ENCODE data around the gene PHF1.
"Not testable (repeated sequence)": the region's sequence is repeated elsewhere in the genome, so short reads cannot be mapped to it uniquely, and the experiment has no call there.

Gene PHF1

DNA sequence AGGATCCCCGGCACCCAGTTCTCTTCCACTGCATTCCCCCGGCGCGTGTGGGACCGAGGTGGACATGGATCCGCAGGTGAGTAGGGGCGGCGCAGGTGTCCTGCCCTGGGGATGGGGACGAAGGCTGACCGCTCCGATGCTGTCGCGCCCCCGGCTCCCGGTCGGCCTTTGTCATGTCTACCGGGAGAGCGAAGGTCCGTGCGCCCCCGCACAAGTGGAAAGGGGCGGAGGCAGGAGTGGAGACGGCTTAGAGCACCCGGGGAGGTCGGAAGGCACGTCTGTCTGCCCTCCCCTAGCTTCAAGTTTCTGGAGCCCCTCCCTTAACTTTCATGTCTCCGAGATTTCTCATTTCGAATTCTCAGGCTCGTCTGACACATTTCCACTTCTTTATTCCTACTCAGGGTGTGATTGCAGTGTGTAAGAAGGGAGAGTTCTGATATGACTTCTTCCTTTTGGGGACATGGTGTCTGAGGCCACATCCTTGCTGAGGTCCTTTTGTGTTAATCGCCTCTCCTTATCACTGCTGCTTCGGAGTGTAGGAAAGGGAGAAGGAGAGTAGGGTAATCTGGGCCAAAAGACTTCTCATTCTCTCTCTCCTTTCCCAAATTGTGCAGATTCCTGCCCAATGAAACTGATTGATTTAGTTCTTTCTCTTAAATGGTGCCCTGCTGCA lies 18.8 kb upstream of the PHF1 start:
- peak; percentile 40 for DNase-seq

DNA sequence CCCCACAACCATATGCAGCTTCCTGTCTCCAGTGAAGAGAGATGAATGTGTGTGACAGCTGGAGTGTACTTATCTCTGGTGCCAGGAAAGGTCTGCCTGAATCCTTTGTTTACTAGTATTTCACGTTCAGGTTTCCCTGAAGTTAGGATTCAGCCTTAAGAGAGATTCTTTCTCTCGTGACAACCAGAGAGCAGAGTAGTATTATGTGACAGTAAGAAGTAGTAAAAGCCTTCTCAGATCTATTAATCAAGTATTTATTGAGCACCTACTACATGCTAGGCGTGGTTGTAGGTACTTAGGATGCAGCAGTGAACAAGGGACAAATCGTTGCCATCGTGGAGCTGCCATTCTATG lies 18.2 kb upstream of the PHF1 start:
- no peak for DNase-seq

DNA sequence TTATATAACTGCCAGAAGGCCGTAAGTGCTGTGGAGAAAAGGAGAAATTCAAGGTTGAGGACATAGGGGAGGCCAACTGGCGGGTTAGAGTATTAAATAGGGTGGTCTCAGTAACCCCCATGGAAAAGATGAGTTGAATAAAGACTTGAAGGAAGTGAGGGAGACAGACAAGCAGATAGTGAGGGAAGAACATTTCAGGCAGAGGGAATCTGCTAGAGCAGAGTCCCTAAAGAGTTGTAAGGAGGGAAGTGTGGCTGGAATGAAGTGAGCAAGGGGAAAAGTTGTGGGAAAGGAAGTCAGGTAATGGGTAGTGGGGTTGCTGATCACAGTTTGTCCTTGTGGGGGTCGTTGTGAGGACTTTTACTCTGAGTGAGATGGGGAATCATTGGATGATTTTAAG lies 17.8 kb upstream of the PHF1 start:
- no peak for DNase-seq

DNA sequence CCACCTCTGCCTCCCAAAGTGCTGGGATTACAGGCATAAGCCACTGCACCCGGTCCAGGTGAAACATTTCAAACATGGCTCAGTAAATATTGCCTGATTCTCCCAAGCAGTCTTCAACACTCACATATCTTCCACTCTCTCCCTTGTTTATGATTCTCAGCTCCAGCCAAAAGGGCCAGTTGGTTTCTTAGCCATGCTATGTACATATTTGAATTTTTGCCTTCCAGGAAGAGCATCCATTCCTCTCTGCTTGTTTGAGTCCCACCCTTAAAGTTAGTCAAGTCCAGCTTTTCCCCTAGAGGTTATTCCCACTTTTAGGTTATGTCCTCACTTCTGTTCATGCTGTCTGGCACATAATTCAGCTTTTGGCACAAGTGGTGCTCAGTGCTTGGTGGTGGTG lies 13.3 kb upstream of the PHF1 start:
- DNase-seq: no peak

DNA sequence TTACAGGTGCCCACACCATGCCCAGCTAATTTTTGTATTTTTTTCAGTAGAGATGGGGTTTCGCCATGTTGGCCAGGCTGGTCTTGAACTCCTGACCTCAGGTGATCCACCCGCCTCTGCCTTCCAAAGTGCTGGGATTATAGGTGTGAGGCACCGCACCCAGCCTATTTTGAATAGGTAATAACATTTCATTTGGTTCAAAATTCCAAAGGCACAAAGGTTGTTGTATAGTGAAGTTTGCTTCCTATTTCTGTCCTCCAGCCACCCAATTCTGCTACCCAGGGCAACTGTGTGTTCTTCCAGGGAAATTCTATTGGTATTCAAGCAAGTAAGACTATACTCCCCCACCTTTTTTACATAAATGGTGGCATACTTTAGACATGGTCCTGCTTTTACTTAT lies 12.2 kb upstream of the PHF1 start:
- not testable (repeated sequence) for DNase-seq

DNA sequence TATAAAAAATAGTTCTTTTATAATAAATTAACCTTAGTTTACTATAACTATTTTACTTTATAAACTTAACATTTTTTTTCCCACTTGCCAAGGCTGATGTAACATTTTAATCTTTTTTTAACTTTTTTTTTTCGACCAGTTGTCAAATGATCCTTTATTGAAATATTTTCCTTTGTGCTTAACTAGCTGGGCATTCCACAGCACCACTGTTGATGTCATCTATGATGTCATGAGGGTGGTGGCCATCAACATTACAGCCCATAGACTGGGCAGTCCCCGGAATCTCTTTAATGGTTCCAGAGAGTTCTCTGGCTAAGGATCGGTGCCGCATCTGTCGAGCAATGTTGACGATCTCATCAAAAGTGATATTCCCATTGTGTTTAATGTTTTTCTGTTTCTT lies 10.9 kb upstream of the PHF1 start:
- DNase-seq: not testable (repeated sequence)

DNA sequence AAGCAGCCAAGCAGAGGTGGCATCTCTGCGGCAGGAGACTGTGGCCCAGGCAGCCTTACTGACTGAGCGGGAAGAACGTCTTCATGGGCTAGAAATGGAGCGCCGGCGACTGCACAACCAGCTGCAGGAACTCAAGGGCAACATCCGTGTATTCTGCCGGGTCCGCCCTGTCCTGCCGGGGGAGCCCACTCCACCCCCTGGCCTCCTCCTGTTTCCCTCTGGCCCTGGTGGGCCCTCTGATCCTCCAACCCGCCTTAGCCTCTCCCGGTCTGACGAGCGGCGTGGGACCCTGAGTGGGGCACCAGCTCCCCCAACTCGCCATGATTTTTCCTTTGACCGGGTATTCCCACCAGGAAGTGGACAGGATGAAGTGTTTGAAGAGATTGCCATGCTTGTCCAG lies 5.9 kb upstream of the PHF1 start:
- no peak for DNase-seq

DNA sequence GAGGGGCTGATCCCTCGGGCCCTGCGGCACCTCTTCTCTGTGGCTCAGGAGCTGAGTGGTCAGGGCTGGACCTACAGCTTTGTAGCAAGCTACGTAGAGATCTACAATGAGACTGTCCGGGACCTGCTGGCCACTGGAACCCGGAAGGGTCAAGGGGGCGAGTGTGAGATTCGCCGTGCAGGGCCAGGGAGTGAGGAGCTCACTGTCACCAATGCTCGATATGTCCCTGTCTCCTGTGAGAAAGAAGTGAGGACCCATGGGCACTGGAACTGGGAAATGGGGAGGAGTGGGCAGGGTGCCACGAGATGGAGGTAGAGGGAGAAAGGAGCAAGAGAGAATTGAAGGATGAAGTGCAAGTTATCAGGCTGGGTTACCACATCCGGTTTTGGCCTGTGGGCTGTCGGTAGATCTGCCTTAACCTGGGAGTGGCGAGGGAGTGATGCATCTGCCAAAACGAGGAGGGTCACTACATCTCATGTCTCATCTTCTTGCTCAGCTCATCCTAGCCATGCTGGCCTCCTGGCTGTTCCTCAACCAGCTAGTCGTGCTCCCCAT lies 5.4 kb upstream of the PHF1 start:
- no peak for DNase-seq

DNA sequence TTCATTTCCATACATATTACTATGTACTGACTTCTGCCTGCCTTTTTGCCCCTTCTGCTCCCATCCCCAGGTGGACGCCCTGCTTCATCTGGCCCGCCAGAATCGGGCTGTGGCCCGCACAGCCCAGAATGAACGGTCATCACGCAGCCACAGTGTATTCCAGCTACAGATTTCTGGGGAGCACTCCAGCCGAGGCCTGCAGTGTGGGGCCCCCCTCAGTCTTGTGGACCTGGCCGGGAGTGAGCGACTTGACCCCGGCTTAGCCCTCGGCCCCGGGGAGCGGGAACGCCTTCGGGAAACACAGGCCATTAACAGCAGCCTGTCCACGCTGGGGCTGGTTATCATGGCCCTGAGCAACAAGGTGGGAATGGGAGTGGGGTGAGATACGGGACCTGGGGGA lies 4.7 kb upstream of the PHF1 start:
- no peak for DNase-seq

DNA sequence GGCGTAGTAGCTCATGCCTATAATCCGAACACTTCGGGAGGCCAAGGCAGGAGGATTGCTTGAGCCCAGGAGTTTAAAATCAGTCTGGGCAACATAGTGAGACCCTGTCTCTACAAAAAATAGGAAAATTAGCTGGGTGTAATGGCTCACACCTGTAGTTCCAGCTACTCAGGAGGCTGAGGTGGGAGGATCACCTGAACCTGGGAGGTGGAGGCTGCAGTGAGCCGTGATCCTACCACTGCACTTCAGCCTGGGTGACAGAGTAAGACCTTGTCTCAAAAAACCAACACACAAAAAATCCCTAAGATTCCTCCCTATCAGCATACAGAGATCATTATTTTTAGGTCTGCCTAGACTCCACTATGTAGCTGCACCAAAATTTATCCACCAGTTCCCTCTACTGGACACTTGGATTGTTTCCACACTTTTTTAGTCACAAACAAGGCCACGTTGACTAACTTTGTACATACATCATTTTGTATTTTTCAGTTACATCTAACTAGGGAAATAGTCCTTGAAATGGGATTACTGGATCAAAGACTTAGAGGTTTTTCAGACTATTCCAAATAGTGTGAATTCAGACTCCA lies 3.6 kb upstream of the PHF1 start:
- DNase-seq: peak; percentile 29

DNA sequence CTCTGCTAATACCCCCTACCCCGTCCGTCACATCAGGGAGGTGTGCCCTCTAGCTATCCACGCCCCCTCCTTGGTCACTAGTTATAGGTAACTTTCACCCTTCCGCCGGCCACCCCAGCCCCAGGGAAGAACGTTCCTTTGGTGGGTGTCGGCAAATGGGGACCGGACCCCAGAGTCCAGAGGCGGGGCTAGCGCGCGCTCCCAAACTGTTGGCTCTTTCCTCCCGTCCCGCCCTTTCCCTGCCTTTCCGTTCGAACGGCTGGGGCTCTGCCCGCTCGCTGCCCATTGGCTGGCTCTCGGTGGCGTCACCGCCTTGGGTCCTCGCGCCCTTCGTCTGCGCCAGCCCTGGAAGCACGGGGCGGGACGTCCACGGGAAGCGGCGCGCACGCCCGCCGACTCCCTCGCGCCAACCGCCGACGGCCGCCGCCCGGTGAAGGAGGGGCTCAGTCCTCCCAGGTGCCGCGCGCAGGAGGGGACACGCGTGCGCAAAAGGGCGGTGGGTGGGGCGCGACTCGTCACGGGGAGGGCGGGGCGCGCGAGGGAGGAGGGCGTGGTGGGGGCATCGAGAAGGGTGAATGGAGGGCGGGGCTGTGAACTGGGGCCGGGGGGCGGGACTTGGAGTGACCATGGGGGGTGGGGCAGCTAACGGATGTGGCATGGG lies 634 bp upstream of the PHF1 start:
- DNase-seq: peak; percentile 96

DNA sequence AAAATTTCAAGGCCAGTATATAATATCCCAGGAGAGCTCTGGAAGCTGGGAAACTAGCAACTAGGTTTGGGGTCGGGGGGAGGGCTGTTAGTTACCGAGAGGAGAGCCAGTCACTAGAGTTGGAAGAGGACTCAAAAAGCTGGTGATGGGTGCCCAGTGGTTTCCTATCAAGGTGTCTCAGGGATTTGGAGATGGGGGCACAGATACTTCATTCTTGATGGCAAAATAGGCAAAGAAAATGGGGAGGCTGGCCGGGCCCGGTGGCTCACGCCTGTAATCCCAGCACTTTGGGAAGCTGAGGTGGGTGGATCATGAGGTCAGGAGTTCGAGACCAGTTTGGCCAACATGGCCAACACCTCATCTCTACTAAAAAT lies 805 bp downstream of the PHF1 start:
- DNase-seq: no peak

DNA sequence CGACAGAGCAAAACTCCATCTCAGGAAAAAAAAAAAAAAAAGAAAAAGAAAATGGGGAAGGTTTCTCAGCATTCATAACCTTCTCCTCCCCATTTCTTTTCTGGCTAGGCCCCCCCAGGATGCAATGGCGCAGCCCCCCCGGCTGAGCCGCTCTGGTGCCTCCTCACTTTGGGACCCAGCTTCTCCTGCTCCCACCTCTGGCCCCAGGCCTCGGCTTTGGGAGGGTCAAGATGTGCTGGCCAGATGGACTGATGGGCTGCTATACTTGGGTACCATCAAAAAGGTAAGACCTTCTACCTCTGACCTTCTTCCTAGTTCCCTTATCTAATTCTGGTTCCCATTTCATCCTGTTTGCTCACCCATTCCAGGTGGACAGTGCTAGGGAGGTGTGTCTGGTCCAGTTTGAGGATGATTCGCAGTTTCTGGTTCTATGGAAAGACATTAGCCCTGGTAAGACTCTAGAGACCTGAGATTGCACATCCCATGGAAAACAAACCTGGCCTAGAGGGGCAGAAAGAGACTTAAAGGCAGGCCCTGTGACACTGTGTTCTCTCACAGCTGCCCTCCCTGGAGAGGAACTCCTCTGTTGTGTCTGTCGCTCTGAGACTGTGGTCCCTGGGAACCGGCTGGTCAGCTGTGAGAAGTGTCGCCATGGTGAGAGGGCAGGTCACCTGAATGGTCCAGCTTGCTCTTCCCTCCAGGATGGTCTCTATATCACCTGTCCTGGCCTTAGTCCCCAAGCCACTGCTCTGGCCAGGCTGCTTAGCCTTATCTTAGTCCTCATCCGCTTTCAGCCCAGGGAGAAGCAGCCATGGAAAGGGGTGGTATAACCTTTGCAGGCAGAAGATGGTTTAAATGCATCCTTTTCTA lies 1.6 kb downstream of the PHF1 start:
- no peak for DNase-seq

DNA sequence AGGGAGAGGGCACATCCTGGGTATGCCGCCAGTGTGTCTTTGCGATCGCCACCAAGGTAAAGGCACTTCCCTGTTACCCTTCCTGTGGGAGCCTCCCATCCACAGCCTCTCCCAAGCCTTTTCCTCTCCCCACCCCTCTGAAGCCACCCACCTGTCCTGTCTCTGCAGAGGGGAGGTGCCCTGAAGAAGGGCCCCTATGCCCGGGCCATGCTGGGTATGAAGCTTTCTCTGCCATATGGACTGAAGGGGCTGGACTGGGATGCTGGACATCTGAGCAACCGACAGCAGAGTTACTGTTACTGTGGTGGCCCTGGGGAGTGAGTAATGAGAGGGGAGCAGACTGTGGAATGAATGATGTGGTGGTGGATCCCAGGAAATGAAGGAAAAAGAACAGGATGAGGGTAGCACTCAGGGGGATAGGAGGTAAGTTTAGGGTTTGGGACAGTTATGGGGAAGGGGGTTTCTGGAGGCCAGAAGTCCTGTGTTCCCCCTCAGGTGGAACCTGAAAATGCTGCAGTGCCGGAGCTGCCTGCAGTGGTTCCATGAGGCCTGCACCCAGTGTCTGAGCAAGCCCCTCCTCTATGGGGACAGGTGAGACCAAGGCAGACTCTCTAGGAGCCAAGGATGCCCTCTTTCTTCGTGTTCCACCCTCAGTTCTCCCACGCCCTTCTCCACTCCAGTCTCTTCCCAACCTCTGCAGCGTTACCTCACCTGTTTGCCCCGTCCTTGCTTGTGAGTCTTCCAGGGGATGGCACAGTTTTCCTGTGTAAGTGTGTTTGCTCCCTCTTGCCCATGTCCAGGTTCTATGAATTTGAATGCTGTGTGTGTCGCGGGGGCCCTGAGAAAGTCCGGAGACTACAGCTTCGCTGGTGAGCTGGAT lies 2.7 kb downstream of the PHF1 start:
- no peak for DNase-seq

DNA sequence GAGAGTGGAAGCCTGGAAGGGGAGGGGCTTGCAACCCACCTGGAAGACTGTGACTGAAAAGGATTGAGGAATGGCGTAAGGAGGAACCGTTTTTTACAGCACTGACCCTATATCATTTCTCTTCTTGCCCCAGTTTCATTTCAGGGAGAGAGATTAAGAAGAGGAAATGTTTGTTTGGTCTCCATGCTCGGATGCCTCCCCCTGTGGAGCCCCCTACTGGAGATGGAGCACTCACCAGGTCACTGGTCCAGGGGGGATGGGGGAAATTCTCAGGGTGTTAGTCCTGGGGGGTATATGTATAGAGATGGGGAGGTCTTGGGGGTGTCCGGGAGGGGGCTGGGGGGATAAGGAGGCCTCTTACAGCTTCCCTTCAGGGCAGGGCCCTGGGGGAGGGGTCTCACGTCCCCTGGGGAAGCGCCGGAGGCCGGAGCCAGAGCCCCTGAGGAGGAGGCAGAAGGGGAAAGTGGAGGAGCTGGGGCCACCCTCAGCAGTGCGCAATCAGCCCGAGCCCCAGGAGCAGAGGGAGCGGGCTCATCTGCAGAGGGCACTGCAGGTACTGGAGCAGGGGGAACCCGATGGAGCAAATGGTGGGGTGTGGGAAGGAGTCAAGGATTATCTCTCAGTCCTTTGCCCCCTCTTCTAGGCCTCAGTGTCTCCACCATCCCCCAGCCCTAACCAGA lies 3.9 kb downstream of the PHF1 start:
- DNase-seq: peak; percentile 50

DNA sequence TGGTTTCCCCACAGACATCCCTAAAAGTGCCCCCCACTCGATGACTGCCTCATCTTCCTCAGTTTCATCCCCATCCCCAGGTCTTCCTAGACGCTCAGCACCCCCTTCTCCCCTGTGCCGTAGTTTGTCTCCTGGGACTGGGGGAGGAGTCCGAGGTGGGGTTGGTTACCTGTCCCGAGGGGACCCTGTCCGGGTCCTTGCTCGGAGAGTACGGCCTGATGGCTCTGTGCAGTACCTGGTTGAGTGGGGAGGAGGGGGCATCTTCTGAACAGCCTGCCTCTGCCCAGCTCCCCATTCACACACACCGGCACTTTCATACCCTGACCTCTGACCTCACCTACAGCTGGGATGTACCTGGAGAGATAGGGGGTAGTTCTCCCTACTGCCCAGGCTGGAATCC lies 5.0 kb downstream of the PHF1 start:
- no peak for DNase-seq

DNA sequence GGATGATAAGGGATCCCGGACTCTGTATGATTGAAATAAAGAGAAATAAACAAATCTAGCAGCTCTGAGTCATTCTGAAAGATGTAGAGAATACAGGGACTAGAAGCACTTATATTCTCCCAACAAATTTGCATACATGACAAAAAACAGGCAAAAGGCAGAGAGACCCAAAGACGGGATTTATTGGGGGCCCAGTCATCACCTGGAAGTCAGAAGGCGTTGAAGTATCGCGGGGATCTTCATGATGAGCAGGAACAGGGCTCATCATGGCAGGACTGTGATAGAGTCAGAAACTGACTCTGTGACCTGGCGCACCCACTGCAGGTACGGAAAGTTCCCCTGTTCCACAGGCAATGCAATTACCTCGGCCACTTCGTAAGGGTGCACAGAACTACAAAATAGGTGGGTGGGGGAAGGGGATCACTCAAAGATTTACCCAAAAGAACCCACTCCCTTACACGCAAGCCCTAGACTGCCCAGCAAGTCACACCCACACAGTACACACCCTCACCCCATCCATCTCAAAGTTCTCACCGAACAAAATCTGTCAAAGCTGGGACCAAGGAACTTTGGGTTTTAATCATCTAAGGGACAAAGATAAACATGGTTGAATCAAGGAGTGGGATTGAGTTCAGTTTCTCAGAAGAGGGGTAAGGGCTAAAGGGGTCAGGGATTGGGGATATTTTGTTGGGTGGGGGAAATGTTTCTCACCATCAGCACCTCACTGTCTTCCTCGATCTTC lies 5.7 kb downstream of the PHF1 start:
- DNase-seq: no peak

DNA sequence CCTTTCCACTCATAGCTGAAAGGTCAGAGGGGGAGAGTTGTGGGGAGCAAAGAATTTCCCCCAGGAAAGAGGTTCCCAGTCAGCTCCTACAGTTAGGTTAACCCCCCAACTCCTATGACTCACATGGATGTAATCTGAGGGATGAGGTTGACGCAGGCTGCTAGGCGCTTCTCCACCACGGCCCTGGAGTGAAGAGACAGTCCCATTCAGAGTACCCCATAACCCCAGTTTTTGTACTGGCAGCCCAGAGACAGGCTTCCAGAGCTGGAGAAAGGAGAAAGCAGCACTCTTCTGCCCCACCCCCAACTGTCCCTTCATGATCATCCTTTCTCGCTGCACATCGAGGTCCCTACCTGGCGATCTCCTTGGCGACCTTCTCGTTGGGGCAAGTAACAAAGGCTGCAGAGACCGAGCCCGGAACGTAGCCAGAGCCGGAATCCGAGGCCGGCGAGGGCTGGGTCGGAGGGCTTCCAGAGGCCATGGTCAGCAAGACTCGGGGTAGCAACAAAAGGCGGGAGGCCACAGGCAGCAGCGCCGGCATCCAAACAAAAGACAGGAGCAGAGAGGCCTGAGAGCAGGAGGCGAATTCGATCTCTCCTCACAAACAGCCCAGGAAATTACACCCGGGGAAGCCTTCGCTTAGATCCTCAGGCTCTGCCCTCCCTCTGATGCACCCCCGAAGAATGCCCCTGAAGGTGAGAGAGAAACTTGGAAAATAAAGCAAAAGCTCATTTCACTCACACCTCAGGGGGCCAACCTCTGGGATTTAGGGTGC lies 6.5 kb downstream of the PHF1 start:
- no peak for DNase-seq

DNA sequence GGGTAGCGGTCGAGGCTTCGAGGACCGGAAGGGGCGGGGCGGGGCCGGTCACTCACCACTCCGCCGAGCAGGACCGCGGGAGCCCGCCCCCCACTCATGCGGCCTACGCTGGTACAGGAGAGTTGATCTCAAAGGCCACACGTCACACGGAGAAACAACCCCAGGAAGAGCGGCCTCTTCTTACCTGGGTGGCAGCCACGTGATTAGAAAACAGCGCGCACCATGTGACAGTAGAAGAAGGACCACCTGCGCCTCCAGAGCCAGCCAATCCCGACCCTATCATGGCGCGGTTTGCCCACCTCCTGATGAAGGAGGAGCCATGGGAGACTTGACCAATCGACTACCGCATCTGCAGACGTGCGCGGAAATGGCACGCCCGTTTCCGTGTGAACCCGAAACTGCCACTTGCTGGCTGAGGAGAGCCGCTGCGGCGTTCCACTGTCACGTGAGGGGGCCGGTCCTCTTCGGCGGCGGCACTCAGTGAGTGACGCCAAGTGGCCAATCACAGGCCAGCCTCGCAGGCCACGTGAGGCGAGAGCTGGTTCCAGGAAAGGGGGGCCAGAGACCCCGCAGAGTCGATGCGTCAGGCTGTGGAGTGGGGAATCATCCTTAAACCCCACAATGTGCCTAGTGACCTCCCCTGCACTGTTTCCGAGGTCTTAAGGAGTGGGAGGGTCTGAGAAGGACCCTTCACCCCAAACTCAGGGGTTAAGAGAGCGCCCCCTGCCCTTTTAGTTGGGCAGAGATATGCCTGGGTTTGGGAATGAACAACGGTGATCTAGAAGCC lies 7.3 kb downstream of the PHF1 start, which contains the start of gene CUTA:
CUTA (minus strand) TSS at position 205 of the 787 bp plus-strand sequence; CDS start at position 98, 107 bp downstream.
- peak; percentile 100 for DNase-seq
